ENCODE data around the gene FBXO21.
"Not testable (repeated sequence)": the region's sequence is repeated elsewhere in the genome, so short reads cannot be mapped to it uniquely, and the experiment has no call there.

FBXO21 gene, protein sequence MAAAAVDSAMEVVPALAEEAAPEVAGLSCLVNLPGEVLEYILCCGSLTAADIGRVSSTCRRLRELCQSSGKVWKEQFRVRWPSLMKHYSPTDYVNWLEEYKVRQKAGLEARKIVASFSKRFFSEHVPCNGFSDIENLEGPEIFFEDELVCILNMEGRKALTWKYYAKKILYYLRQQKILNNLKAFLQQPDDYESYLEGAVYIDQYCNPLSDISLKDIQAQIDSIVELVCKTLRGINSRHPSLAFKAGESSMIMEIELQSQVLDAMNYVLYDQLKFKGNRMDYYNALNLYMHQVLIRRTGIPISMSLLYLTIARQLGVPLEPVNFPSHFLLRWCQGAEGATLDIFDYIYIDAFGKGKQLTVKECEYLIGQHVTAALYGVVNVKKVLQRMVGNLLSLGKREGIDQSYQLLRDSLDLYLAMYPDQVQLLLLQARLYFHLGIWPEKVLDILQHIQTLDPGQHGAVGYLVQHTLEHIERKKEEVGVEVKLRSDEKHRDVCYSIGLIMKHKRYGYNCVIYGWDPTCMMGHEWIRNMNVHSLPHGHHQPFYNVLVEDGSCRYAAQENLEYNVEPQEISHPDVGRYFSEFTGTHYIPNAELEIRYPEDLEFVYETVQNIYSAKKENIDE

DNA sequence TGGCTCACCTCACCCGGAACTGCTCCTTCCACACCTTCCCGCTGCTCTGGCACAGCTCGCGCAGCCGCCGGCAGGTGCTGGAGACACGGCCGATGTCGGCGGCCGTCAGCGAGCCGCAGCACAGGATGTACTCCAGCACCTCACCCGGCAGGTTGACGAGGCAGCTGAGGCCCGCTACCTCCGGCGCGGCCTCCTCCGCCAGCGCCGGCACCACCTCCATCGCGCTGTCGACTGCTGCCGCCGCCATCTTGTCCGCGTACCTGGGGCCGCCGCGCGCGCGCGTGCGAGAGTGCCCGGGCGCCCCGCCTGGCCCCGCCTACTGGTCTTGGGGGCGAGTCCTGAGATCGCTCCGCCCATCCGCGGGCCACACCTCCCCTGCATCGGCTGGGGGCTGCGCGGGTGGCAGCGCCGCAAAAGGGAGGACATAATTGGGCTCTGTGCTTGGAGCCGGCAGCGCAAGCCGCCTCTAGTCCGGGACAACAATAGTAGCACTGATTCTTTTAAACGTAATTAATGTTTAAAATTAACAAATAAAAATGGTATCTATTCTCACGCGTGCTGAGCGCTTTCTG lies at the start of gene FBXO21:
Gene FBXO21, minus strand, starts transcription at position 261 of the 572 bp plus-strand sequence. Its CDS starts 14 bp downstream, at position 247.
- DNase-seq, result peak; percentile 92

DNA sequence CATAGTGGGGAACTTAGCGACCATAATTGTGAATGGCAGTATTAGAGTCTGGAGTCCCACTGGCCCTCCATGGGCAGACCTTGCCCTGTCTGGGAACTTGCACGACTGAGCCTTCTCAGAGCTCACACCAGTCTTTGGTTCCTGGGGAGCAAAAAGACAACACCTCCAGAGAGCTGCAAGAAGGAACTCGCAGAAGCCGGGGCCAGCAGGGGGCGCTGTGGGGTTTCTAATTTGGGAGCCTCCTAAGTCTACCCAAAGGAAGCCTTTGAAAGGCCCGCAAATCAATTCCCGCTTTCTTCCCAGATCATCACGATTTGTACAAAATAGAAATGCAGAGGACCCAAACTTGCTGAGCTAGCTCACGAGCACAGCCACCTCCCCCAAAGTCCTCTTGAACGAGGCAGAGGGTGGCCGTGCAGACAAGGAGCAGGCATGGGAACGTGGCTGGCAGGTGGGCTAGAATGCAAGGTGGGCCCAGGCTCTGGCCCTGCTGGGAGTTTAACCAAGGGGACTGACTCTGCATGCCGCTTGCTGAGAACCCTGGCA lies 46.3 kb upstream of the FBXO21 start:
- peak; percentile 79 for DNase-seq

DNA sequence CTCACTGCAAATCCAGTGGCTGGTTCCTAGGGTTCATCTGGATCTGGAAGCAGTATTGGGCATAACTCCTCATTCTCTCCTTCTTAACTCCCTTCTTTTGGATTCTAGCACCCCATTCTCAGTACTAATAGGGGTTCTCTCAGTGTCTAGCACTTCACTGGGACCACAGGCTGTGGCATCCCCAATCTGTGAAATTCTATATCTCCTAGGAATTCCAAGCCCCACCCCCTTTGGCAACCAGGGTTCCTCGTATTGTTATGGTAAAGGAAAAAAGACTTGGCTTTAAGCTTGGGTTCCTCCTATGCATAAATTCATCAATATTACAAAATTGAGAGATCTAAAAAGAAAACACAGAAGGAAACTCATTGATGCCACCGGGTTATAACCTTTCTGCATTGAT lies 45.0 kb upstream of the FBXO21 start:
- DNase-seq, result no peak

DNA sequence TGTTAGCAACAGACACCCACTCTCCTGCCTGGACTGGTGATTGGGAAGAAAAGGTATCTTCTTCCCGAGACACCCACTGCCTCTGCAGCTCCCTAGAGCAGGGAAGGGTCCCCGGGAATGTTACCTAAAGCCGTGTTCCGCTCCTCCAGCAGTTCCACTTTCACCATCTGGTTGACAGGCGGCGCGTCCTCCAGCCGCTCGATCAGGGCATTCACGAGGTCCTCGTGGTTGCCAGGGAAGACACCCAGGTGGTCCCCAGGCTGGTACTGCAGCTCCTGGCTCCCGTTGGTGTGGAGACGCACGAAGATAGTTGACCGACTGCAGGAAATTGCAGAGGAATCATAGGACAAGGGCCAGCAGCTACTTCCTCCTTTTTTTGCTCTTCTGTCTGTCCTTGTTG lies 44.2 kb upstream of the FBXO21 start:
- no peak for DNase-seq

DNA sequence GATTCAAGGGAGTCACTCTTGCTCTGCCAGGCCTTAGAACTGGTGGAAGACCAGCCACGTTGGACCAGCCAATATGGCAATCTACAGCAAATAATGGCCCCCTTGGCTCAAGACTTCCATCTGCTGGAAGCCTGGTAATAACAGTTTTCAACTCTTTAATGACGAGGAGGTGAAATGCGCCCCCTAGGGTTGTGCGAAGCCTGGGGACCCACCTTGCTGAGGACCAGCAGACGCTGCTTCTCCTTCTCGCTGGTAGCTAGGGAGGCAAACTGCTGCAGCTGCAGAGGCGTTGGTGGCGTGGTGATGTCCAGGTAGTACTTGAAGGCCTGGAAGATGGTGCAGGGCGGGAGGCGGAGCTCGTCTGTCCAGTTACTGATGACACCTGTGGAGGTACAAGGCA lies 41.5 kb upstream of the FBXO21 start:
- no peak for DNase-seq

DNA sequence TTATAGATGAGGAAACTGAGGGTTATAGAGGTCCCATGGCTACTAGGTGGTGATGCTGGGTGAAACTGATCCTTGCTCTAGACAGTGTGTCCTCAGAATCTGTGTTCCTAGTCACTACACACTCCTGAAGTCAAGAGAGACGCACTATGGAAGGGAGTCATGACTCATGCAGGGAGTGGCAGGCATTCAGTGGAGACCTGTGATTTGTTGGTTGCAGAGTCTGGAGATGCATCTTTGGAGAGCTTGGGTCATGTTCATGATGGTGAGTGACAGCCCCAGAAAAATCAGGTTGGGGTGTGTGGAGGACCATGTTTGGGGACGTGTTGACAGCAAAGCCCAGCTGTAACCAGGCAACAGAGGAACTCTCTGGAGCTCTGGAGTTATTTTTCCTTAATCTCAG lies 38.0 kb upstream of the FBXO21 start:
- no peak for DNase-seq

DNA sequence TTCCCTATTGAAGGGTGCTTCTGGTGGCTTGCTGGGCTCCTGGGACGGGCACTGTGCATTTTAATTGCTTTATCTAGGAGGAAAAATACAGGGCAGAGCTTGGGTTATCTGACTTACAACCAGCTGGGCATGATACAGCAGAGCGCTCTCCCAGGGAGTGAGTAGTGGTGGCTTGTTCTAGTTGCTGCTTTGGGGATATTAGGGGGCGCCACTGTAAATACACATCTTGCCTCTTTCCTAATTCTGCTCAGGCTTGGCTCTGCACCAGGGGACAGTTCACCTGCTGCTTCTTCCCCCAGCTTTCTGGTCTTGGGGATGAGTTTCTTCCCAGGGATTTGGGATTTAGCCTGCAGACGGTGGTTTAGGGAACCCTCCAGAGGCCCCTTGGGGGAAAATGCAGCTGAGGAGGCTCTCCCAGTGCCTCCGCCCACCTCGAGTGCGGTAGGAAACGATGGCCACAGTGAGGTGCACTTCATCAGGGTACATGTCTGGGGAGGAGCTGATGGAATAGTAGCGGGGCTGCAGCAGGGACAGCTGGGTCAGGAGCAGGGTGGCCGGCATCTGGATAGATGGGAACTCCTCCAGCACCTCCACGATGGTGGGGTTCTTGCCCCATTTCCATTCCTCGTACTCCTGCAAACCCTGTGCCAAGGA lies 36.9 kb upstream of the FBXO21 start:
- DNase-seq, result no peak

DNA sequence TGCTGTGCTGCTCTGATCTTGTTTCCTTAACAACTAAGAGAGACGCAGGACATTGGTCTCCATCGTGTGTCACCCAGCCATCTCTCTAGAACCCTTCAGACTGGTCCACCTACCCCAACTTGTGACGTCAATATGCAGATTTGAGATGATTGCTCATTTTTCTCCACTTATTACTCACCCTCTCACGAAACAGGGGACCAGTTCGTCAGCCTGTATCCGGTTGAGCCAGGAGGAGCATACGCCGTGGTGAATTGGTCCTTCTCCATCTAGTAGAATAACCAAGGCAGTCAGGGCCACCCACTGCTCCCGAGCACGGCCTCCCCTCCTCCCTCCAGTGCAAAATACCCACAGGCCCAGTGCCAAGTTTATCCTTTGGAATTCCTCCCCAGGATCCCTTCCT lies 36.2 kb upstream of the FBXO21 start:
- no peak for DNase-seq

DNA sequence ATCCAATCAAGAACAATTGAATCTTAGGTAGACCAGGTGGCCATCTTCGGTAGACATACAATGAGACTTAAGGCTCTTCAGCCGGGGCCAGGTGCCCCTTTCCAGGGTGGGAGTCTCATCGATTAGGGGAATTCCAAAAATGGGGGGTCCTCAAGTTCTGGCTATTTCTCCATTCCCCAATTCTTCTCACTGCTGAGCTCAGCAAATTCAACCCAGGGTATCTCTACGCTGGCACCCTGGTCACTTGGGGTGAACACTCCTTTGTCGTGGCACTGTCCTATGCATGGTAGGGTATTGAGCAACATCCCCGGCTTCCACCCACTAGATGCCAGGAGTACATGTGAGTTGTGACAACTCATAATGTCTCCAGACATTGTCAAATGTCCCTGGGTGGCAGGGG lies 34.9 kb upstream of the FBXO21 start:
- DNase-seq, result no peak

DNA sequence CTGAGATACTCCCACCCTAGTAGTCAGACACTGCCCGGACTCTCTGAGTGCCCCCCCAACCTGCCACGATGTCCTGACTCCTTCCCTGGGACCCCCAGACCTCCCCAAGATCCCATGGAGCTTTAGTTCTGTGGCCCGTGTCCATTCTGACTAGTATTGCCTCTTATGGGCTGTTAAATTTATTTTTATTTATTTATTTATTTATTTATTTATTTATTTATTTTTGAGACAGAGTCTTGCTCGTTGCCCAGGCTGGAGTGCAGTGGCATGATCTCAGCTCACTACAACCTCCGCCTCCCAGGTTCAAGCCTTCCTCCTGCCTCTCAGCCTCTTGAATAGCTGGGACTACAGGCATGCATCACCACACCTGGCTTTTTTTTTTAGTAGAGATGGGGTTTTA lies 30.7 kb upstream of the FBXO21 start:
- DNase-seq, result not testable (repeated sequence)

DNA sequence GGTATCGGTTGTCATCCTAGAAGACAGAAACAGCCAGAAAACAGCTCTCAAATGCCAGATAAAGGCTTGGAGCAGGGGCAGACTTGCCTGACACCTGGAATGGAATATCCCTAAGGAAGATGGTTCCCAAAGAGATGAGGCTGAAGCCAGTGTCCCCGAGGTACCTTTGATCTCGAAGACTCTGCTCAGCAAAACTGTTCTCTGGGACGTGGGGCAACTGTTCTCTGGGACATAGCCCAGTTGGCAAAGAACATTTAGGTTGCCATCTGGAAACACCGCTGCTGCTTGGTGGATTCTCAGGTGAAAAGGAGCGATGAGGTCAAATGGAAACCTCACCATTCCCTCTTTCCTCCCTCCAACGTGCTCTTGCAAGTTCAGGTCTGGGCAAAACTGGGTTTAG lies 27.9 kb upstream of the FBXO21 start:
- no peak for DNase-seq

DNA sequence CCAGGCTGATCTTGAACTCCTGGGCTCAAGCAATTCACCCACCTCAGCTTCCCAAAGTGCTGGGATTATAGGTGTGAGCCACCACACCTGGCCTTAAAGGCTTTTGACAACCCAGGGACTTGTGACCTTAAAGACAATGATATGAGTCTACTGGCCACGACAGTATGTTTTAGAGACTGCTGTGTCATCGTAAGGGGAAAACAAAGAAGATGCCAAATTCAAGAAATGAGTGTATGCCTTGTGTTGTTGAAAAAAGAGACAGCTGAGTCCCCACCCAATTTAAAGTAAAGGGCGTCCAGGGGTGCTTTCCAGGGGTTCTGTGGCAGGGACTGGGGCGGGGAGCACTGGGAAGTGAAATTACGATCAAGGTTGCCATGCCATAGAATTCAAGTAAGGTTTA lies 26.4 kb upstream of the FBXO21 start:
- no peak for DNase-seq

DNA sequence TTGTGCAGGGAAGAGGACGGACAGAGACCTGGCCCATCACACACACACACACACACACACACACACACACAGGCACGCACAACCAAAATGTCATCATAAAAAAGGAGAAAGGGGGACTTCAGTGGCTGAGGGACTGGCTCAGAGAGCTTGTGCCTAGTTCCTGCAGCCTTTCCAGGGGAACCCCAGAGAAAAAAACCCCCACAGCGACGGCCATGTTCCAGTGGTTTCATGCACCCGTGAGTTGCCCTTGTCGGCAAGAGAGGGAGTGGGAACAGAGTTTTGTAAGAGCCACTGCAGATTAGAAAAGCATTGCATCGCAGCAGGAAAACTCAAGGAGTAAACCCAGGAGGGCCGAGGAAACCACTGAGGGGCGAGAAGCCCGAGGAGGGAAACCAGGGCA lies 24.5 kb upstream of the FBXO21 start:
- no peak for DNase-seq

DNA sequence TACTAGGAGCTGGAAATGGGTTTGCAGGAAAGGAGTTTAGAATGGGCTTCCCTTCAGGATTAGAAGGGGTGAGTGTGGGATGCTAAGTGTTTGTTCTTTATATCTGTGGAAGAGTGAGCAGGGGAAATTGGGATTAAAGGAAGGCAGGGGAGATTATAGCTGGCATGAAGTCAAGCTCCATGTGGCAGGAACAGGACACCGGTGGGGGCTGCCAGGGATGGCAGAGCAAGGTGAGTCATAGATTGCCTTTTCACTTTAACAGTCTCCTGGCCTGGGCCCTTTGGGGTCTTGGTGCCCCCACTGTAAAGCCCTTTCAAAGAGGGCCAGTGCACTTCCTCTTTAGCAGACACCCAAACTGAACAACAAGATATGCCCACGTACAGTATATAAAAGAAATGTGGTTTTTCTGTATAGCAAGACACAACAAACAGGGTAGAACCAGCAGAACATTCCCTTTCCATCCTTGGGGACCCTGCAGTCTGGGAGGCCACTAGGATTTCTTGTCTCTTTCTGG lies 23.1 kb upstream of the FBXO21 start:
- DNase-seq, result no peak

DNA sequence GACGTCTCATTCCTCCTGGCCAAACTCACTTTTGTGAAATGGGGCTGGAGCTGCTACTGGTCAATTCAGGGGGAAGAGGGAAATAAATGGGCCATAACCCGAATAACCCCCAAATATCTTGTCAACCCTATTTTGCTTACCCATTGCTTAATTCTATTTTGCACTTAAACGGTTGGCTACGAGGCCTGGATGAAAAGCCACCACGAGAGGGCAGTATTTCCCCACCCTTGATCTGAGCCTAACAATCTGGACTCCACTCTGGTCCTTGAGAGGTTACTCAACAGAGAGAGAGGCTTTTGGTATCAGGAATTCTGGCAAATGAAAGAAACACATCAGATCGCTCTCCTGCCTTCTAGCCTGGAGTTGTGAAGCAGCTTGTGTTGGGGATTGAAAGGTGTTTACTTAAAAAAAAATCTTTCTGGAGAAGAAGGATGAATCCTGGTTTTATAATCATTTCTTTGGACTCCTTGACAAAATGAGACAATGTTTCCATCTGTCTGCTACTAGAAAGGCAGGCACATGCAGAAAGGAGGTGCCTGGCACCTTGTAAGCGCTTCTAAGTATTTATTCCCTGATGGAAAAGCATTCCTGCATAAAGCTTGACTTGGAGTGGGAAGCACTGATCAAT lies 22.4 kb upstream of the FBXO21 start:
- peak; percentile 77 for DNase-seq

DNA sequence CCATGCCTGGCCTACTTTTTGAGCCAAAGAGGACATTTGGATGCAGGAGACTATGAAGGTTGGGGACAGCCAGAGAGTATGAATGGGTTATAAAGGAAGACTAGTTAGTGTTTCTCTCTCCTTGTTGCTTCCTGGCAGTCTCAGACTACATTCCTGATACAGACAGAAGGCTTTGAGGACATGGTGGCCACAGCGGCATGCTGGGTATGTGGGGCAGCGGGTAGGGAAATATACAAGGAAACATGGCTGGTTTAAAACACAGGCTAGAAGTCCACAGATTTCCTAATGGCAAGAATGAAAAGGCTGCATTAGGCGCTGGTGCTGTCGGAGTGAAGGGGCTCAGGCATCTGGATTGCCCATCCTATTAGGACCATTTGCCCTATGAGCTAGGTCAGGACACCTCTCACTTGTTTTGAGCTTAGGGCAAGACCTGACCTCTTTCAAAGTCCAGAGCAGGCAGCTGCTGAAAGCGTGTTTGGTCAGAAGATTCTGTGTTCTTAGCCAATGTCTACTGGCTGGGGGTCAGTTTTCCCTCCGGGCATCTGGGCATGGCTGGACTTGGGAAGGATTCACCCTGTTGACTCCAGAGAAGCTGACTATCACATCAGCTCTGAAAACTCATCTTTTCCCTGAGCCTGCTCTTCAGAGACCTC lies 20.1 kb upstream of the FBXO21 start:
- no peak for DNase-seq

DNA sequence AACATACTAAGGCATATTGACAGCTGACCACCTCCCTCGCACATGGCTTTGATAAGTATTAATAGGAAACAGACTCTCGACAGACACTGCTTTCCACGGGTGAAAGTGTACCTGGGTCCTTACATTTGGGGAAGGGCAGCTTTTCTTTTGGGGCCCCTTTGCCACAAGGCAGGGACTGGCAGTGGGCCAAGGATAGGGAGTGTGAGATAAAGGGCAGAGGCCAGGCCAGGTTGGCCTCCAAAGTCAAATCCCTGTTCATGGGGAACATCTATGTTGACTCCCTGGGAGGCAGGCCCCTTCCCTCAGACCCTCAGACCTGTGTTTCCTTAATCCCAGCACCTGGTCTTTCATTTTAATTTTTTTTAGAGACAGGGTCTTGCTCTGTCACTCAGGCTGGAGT lies 19.4 kb upstream of the FBXO21 start:
- DNase-seq, result no peak

DNA sequence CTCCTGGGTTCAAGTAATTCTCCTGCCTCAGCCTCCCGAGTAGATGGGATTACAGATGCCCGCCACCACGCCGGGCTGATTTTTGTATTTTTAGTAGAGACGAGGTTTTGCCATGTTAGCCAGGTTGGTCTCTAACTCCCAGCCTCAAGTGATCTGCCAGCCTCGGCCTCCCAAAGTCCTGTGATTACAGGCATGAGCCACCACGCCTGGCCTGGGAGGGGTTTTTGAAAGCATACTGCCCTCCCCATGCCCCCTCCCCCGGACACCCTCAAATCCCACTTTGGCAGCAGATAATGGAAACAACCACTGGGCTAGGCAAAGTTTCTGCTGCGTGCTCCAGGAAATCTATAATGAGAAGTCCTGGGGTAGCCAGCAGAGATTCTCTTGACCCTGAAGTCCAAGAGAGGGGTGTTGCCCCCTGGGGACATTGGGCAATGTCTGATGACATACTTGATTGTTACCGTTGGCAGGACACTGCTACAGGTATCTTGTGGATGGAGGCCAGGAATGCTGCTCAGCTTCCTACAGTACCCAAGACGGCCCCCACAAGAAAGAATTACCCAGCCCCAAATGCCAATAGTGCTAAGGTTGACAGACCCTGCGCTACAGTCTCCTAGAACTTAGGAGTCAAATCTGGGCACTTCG lies 18.7 kb upstream of the FBXO21 start:
- DNase-seq, result no peak

DNA sequence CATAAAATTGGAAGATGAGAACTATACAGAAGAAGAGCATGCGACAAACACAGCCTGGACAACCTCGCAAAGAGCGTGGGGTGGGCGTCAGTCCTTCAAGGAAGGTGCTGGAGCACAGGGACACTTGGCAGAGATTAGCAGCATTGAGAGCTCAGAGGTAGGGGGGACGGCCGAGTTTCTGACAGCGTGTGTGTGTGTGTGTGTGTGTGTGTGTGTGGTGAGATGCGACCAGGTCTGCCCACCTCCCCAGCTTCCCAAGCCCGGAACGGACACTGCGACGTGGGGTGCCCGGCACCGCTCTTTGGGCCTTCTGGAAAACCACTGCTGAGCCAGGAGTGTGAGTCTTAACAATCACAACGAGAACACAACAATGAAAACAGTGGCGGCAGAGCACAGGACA lies 17.9 kb upstream of the FBXO21 start:
- no peak for DNase-seq

DNA sequence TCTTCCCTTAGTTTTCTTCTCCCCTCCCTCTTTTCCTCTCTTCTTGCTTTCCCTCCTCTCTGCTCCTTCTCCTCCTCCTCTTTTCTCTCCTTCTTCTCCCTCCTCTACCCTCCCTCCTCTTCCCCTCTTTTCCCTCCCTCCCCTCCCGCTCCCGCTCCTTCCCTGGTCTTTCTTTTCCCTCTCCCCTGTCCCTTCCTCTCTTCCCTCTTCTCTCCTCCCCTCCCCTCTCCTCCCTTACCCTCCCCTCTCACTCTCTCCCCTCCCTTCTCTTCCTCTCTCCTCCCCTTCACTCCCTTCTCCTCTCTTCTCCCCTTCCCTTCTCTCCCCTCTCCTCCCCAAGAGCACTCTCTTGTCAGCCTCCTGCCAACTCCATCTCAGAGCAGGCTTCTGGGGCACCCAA lies 17.4 kb upstream of the FBXO21 start:
- DNase-seq, result no peak

DNA sequence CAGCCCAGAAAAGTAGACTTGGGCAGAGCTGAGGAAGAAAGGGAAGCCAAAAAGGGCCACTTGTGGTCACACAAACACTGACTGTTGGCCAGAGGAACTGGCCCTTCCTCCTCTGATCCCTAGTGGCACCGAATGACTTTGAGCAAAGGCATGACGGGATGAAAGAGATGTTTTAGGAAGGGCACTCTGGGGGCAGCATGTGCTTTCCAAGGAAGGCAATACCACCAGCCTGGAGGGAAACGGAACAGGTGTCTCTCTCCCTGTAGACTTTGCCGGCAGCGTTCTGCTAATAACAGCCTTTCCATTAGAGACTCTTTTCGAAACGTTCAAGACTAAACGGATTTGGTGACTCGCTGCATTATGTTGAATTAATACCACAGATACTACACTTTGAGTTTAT lies 12.3 kb upstream of the FBXO21 start:
- no peak for DNase-seq

DNA sequence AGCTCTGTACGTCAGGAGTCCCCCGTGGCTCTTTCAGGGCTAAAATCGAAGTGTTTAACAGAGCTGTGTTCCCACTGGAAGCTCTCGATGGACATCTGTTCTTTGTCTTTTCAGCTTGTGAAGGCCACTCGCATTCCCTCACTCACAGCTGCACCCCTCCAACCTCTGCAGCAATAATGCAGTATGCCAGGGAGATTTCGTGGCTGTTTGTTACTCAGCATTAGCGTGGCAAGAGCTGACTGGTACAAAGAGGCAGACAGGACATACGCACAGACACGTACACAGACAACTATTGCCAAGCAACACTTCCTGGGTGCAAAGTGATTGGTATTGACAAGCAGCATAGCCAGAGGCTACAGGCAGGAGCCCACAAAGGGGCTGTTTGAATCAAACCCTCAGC lies 11.8 kb upstream of the FBXO21 start:
- DNase-seq, result no peak

All from right hindlimb (tissue), 1 donor.